AG04449 (cell line): ENCODE measurements around the gene ING4.

Source experiments
- CTCF ChIA-PET: fragments of 350-600 bp; formaldehyde crosslinking; extraction: SDS; loops from one replicate; lab custom pipeline; 2021; ENCODE audit warnings: antibody characterized with exemption; lab: Yijun Ruan, JAX
- POLR2A ChIA-PET: fragments of 400-600, 350-600 bp; formaldehyde crosslinking; extraction: SDS; loops from one replicate; lab custom pipeline; 2020; ENCODE audit warnings: antibody characterized with exemption, inconsistent platforms; lab: Yijun Ruan, JAX
- DNase-seq: peaks from one replicate; pipeline ENCODE4 v3.0.0-alpha.2; 2010; ENCODE audit warnings: low read depth, low spot score
- H3K4me3 ChIP-seq: 2 replicates; pipeline ENCODE4 v1.5.1; 2011; ENCODE audit warnings: low read depth, mild to moderate bottlenecking, control low read depth, low read length
- TF ChIP-seq, protein P1 (sequence below): IDR thresholded peaks from one replicate; pipeline ENCODE4 v1.5.1; 2011; ENCODE audit warnings: mild to moderate bottlenecking, moderate library complexity, low read length, control low read depth, inconsistent platforms; ENCODE audit not compliant: insufficient read depth; ENCODE audit errors: missing control alignments

The ING4 gene

DNA sequence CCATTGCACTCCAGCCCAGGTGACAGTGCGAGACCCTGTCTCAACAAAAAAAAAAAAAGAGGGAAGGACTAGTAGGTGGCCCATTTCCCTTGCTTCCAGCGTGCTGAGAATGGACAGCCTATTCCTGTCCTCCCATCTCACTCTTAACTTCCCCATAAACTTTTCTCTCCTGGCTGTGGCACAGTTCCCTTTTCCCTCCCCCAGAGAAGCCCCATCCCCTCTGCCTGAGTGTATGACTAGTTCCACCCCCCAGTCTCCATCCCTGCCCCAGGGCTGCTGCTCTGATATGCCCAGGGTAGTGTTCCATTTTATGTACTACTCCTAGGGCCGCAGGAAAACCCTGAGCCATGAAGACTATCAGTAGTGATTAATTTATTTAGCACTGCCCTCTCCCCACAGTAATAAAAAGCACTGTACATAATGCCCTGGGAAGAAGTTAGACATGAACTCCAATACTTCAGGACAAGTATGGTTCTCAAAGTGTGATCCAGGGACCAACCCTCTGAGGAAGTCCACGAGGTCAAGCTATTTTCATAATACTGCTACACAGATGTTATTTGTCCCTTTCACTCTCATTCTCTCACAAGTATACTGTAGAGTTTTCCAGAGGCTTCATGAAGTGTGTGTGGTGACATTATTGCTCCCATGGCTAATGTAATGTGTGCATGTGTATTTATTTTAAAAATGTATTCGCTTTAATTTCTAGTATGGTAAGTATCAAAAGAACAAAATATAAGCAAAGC, 44.3 kb downstream of the ING4 start:
- no peak for DNase-seq
- POLR2A ChIA-PET, result interaction anchor here (0.6 kb wide), 2 partner anchors 263 to 354 kb away, joined by 3 read pairs; no protein-coding TSS in a partner anchor
- CTCF ChIA-PET, result interaction anchor here (0.7 to 8.0 kb wide), 28 partner anchors 9 to 346 kb away, joined by 3 to 99 read pairs (median 4); partner anchors contain the start of genes CD4, MLF2 and SPSB2
- TF ChIP-seq, protein P1, sequence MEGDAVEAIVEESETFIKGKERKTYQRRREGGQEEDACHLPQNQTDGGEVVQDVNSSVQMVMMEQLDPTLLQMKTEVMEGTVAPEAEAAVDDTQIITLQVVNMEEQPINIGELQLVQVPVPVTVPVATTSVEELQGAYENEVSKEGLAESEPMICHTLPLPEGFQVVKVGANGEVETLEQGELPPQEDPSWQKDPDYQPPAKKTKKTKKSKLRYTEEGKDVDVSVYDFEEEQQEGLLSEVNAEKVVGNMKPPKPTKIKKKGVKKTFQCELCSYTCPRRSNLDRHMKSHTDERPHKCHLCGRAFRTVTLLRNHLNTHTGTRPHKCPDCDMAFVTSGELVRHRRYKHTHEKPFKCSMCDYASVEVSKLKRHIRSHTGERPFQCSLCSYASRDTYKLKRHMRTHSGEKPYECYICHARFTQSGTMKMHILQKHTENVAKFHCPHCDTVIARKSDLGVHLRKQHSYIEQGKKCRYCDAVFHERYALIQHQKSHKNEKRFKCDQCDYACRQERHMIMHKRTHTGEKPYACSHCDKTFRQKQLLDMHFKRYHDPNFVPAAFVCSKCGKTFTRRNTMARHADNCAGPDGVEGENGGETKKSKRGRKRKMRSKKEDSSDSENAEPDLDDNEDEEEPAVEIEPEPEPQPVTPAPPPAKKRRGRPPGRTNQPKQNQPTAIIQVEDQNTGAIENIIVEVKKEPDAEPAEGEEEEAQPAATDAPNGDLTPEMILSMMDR, result no peak
- H3K4me3 ChIP-seq, result no peak overlapping the region

DNA sequence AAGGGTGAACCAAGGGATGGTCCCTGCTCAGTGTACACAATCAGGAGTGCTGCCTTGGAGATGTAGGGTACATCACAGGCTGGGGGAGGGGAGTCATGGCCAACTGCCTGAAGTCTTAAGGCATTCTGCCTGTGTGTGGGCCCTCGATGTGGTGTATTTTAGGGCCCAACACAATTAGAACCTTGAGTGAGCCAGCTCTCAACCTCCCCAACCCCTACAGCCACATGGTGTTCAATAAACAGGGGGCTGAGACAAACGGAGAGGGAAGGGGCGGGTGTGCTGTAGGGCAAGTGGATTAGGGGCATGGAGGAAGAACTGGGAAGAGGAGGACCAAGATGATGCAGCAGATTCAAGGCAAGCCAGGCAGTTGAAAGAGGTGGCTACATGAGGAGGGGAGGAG, 47.1 kb downstream of the ING4 start:
- TF ChIP-seq, protein P1, result no peak
- no peak for DNase-seq
- CTCF ChIA-PET, result interaction anchor here (0.6 to 5.0 kb wide), 13 partner anchors 8 to 214 kb away, joined by 3 to 34 read pairs (median 4); partner anchors contain the start of gene ZNF384
- no peak overlapping the region for H3K4me3 ChIP-seq
- POLR2A ChIA-PET, result interaction anchor here (0.7 kb wide), 1 partner anchor 84 kb away, joined by 3 read pairs; no protein-coding TSS in a partner anchor

DNA sequence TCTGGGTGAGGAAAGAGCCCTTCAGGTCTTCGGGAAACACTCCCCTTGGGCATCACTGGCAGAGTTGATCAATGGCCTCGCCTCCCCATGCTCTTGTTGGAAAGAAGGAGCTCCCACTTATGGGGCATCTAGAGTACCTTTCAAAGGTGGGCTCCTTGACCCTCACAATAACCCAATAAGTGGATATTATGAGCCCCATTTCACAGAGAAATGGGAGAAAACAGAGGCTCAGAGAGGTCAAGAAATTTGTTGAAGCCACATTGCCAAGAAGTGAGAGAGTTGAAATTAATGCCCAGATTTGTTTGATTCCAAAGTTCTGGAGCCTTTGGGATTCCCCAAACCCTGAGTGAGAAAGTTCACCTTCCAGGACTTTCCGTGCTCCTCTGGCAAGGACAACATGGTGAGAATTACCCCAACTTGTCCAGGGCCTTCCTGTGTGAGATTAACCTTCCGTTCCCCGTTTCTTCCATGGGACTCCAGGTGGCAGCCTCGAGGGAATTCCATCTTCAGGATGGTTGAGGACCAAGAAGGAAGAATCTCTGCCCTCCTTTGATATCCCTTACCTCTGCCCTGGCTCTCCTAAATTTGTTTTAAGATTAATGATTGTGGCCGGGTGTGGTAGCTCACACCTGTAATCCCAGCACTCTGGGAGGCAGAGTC, 48.3 kb downstream of the ING4 start:
- DNase-seq, result no peak
- POLR2A ChIA-PET, result interaction anchor here (0.7 kb wide), 1 partner anchor 153 kb away, joined by 3 read pairs; no protein-coding TSS in a partner anchor
- CTCF ChIA-PET, result interaction anchor here (1.0 to 5.0 kb wide), 13 partner anchors 9 to 194 kb away, joined by 3 to 34 read pairs (median 5); partner anchors contain the start of genes MLF2 and PTMS
- TF ChIP-seq, protein P1, result no peak
- H3K4me3 ChIP-seq, result no peak overlapping the region

DNA sequence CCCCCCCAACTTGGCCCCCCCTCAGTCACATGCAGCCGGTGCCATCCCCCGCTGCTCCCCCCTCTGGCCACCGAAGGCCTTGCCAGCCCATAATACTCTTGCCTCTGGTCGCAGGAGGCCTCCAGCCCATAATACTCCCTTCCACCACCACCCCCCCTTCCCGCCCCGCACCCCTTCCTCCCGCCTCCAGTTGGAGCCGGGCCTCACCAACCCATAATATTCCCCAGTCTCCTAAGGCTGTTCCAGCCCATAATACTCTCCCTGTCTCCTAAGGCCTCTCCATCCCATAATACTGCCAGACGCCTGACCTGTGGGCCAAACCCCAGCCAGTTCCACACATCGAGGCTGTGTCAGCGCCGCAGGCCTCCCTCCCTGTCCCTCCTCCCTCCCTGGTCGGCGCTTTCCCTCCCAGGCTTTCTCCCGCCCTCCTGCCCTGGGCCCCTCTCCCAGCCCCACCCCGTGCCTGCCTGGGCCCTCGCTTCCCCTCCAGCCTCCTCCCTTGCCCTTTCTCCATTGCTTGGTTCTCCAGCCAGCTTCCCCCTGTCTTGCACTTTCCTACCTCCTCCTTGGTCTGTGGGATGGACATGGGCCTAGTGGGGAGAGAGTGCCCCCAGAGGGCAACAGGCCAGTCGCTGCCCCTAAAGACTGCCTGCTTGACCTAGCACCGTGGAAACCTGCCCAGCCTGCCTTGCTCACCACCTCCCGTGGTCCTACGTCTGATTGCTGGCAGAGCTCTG, 49.0 kb downstream of the ING4 start:
- no peak overlapping the region for H3K4me3 ChIP-seq
- POLR2A ChIA-PET, result interaction anchor here (0.7 to 1.2 kb wide), 2 partner anchors 110 to 154 kb away, joined by 3 to 5 read pairs; partner anchors contain the start of gene COPS7A
- peak; percentile 83 for DNase-seq
- TF ChIP-seq, protein P1, result peak; percentile 11
- CTCF ChIA-PET, result interaction anchor here (1.0 to 5.0 kb wide), 10 partner anchors 9 to 195 kb away, joined by 3 to 34 read pairs (median 5); partner anchors contain the start of genes MLF2, PTMS and ZNF384

DNA sequence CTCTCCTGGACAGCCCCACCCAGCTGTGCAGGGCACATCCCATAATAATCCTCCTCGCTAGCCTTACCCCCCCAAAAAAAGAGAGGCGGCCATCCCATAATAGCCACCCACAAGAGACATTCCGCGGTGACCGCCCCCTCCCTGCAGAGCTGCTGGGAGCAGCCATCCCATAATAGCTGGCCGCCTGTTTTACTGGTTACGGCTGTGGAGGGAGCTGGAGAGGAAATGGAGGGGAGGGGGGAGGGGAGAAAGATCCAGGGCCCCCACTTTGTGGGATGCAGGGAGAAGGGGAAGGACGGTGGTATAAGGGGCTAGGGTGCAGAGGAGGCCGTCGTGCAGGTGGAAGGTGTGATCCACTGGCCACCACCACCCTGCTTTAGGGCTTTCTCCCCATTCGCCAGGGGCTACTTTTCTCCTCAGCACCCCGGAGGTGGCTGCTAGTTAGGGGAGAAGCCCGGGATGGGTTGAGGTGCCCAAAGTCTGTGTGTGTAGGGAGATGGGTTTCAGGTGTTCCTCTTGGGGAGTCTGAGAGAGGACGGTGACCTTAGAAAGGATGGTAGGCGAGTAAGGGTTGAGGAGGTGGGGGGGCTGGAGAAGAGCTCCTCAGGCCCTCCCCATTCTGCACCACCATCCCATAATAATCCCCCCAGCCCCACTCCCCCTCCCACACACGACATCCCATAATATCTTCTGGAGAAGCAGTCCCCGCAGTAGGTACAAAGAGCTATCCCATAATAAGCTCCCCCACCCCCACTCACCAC, 49.7 kb downstream of the ING4 start:
- DNase-seq, result no peak
- TF ChIP-seq, protein P1, result no peak
- CTCF ChIA-PET, result interaction anchor here (0.6 to 5.0 kb wide), 8 partner anchors 22 to 154 kb away, joined by 3 to 34 read pairs (median 4); partner anchors contain the start of genes MLF2, PTMS and ZNF384
- H3K4me3 ChIP-seq, result peak overlapping the region; percentile 12
- POLR2A ChIA-PET, result interaction anchor here (0.5 to 1.2 kb wide), 4 partner anchors 16 to 111 kb away, joined by 3 to 5 read pairs (median 4); partner anchors contain the start of gene COPS7A
